ENCODE measurements around the gene ZNF573.
"Not testable (repeated sequence)": the region's sequence is repeated elsewhere in the genome, so short reads cannot be mapped to it uniquely, and the experiment has no call there.

Gene ZNF573

DNA sequence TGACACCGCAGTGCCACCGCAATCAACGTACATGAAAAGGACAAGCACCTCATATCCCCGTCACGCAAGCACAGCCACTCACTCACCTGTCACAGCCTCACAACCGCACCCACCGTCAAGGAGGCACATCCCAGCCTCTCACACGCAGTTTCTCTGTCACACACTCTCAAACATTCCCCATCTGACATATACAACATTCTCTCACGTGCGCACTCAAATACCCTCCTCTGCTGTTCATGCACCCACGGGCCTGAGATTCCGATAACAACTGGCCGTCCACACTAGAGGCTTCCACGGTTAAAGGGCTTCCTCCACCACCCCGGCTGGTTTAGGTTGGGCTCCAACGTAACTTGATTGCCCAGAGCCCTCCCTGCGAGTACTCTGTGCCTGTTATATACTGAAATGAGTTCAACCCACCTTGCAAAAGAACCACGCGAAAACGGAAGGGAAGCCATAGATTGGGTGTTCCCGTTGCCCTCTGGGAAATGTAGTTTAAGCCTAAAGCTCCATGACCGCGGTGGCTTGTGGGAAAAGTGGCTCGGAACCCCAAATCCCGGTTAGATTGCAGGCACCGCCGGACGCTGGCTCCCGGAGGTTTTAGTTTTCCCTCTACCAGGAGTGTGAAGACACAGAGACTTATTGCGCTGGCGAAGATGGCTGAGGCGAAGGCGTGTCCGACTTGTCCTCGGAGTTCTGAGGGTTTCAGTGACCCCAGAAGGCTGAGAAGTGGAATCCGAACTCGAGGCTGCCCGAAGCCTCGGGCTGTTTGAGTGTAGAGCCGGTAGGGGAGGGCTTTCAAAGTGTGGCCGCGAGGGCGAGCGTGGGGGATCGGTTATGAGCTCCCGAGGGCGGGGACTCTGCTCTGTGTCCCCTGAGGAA is at the start of gene ZNF573:
ZNF573 (minus strand) TSS at position 460 of the 879 bp plus-strand sequence. CDS start 5,857 bp downstream, outside the sequence.
- peak; percentile 85 for DNase-seq (ENCODE audit: low read depth, low spot score)
- Histone ChIP-seq H3K4me3 (peak within 1 kb of the TSS; percentile 89), H3K9me3 (ENCODE audit: low read depth, low read length) (no peaks in the 10 kb centered on the region), H3K27ac (peak within 1 kb of the TSS; percentile 63; the same call in 1 of the 2 replicates), H3K36me3 (ENCODE audit: insufficient read depth, low read length) (no peaks in the 10 kb centered on the region), H3K9ac (ENCODE audit: insufficient read length) (peak within 1 kb of the TSS; percentile 82)
- TF ChIP-seq EZH2 (IDR thresholded peaks at IDR 0.05) = no peak
- peak; percentile 28 for TF ChIP-seq FOXP2 (optimal IDR thresholded peaks at IDR 0.05; ENCODE audit: control extremely low read depth, extremely low read length, insufficient read depth)
- TF ChIP-seq POLR2AphosphoS5 (IDR thresholded peaks at IDR 0.05; ENCODE audit: borderline replicate concordance, low read depth, low read length) = peak; percentile 88

DNA sequence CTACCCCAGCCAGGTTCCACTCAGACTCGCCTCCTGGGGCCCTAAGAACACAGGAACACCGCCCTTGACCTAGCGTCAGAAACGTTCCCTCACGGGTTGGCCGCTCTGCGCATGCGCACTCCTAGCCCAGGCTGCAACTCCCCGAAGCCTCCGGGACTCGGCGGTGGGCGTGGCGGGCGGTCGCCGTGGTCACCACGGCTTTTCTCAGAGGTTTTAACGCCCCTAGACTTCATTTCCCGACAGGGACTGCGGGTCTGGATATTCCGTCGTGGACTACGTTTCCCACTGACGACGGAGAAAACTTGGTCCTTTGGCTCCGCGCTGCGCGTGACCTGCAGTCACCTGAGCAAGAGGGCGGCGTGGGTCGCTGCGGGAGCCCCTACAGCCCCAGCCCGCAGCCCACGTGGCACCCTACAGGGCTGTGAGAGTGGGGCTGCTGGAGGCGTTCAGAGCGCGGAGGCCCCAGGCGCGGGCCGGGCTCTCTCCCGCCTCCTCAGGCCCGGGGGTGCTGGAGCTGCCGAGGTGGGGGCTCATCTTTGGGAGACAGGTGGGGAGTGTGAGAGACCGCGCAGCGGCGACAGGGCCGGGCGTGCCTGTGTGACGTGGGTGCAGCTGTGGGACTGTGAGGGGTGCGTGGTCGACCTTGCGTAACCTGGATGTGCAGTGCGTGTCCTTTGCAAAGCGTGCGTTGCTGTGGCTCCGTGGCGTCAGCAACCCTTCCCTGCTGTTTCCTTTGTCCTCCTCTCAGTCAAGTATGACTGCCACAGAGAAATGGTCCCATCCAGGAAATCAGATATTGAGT is 38.0 kb upstream of the ZNF573 start:
- Histone ChIP-seq H3K36me3 (ENCODE audit: insufficient read depth, low read length) (no peaks in the 10 kb centered on the region), H3K9ac (ENCODE audit: insufficient read length) (no peak overlapping the region), H3K9me3 (ENCODE audit: low read depth, low read length) (no peaks in the 10 kb centered on the region), H3K27ac (no peak overlapping the region), H3K4me3 (no peak overlapping the region)
- TF ChIP-seq EZH2 (IDR thresholded peaks at IDR 0.05) = no peak
- TF ChIP-seq POLR2AphosphoS5 (IDR thresholded peaks at IDR 0.05; ENCODE audit: borderline replicate concordance, low read depth, low read length) = no peak
- no peak for TF ChIP-seq FOXP2 (optimal IDR thresholded peaks at IDR 0.05; ENCODE audit: control extremely low read depth, extremely low read length, insufficient read depth)
- DNase-seq (ENCODE audit: low read depth, low spot score) = no peak

DNA sequence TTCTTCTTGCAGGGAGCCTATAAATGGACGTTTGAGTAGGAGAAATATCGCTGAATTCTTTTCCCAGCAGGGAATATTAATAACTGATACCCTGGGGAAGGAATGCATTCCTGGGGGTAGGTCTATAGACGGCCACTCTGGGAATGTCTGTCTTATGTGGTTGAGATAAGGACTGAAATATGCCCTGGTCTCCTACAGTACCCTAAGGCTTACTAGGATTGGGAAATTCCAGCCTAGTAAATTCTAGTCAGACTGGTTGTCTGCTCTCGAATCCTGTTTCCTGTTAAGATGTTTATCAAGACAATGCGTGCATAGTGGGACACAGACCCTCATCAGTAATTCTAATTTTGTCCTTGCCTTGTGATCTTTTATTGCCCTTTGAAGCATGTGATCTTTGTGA is 36.2 kb upstream of the ZNF573 start:
- DNase-seq (ENCODE audit: low read depth, low spot score) = peak; percentile 6
- not testable (repeated sequence) for H3K9me3 ChIP-seq (ENCODE audit: low read depth, low read length); H3K9ac ChIP-seq (ENCODE audit: insufficient read length); H3K36me3 ChIP-seq (ENCODE audit: insufficient read depth, low read length); H3K27ac ChIP-seq; H3K4me3 ChIP-seq

DNA sequence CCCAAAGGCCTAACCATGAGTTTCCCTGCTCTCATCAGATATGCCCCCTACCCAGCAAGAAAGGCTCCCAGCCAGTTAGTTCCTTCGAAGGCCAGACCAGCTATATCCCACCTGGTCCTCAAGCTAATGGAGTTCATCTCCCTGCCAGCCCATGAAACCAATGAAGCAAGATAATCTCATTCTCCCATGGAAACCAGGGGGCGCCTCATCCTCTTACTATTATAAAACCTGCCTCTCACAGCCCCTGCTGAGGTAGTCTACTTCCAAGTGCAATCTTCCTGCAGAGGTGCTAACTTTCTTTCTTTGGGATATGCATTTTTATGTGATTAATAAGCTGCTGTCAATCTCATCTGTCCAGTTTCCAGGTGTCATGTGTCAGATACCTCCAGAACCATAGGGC is 34.0 kb upstream of the ZNF573 start:
- H3K9me3 ChIP-seq (ENCODE audit: low read depth, low read length) = no peaks in the 10 kb centered on the region
- no peak overlapping the region for H3K9ac ChIP-seq (ENCODE audit: insufficient read length)
- TF ChIP-seq FOXP2 (optimal IDR thresholded peaks at IDR 0.05; ENCODE audit: control extremely low read depth, extremely low read length, insufficient read depth) (no peak), EZH2 (IDR thresholded peaks at IDR 0.05) (no peak), POLR2AphosphoS5 (IDR thresholded peaks at IDR 0.05; ENCODE audit: borderline replicate concordance, low read depth, low read length) (no peak)
- DNase-seq (ENCODE audit: low read depth, low spot score) = no peak
- H3K36me3 ChIP-seq (ENCODE audit: insufficient read depth, low read length) = no peaks in the 10 kb centered on the region
- H3K27ac ChIP-seq = no peak overlapping the region
- H3K4me3 ChIP-seq = no peak overlapping the region

DNA sequence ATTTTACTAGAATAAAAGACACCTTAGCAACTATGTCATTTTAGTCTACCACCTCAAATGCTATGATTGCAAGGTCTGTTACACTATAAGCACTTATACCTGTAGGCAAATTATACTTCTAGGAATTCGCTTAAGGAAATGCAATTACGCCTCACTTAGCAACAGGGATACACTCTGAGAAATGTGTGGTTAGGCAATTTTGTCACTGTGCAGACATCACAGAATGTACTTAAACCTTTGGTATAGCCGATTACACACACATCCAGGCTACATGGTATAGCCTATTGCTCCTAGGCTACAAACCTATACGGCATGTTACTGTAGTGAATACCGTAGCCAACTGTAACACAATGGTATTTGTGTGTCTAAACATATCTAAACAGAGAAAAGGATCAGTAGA is 30.0 kb upstream of the ZNF573 start:
- no peak for DNase-seq (ENCODE audit: low read depth, low spot score)
- H3K9me3 ChIP-seq (ENCODE audit: low read depth, low read length) = no peaks in the 10 kb centered on the region

DNA sequence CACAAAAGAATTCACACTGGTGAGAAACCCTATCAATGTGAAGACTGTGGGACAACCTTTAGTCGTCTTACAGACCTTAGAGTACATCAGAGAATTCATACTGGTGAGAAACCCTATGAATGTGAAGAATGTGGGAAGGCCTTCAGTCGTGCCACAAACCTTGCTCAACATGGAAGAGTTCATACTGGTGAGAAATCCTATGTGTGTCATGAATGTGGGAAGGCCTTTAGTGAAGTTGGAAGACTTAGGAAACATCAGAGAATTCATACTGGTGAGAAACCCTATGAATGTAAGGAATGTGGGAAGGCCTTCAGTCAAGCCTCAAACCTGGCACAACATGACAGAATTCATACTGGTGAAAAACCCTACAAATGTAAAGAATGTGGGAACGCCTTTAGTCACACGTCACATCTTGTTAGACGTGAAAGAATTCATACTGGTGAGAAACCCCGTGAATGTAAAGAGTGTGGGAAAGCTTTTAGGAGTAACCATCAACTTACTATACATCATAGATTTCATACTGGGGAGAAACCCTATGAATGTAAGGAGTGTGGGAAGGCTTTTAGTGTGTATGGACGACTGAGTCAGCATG is 24.0 kb upstream of the ZNF573 start:
- Histone ChIP-seq H3K9ac (ENCODE audit: insufficient read length) (no peak overlapping the region), H3K4me3 (no peak overlapping the region), H3K27ac (no peak overlapping the region), H3K36me3 (ENCODE audit: insufficient read depth, low read length) (no peaks in the 10 kb centered on the region), H3K9me3 (ENCODE audit: low read depth, low read length) (peaks cover 3% of the 10 kb centered on the region; the same call in 1 of the 2 replicates)
- TF ChIP-seq FOXP2 (optimal IDR thresholded peaks at IDR 0.05; ENCODE audit: control extremely low read depth, extremely low read length, insufficient read depth) (no peak), EZH2 (IDR thresholded peaks at IDR 0.05) (no peak), POLR2AphosphoS5 (IDR thresholded peaks at IDR 0.05; ENCODE audit: borderline replicate concordance, low read depth, low read length) (no peak)
- DNase-seq (ENCODE audit: low read depth, low spot score) = no peak

More for the DNA sequence above, 30.0 kb upstream of the ZNF573 start:
- no peak overlapping the region for H3K9ac ChIP-seq (ENCODE audit: insufficient read length)
- TF ChIP-seq EZH2 (IDR thresholded peaks at IDR 0.05) (no peak), POLR2AphosphoS5 (IDR thresholded peaks at IDR 0.05; ENCODE audit: borderline replicate concordance, low read depth, low read length) (no peak), FOXP2 (optimal IDR thresholded peaks at IDR 0.05; ENCODE audit: control extremely low read depth, extremely low read length, insufficient read depth) (no peak)
- H3K36me3 ChIP-seq (ENCODE audit: insufficient read depth, low read length) = no peaks in the 10 kb centered on the region
- H3K4me3 ChIP-seq = no peak overlapping the region
- H3K27ac ChIP-seq = no peak overlapping the region

DNA sequence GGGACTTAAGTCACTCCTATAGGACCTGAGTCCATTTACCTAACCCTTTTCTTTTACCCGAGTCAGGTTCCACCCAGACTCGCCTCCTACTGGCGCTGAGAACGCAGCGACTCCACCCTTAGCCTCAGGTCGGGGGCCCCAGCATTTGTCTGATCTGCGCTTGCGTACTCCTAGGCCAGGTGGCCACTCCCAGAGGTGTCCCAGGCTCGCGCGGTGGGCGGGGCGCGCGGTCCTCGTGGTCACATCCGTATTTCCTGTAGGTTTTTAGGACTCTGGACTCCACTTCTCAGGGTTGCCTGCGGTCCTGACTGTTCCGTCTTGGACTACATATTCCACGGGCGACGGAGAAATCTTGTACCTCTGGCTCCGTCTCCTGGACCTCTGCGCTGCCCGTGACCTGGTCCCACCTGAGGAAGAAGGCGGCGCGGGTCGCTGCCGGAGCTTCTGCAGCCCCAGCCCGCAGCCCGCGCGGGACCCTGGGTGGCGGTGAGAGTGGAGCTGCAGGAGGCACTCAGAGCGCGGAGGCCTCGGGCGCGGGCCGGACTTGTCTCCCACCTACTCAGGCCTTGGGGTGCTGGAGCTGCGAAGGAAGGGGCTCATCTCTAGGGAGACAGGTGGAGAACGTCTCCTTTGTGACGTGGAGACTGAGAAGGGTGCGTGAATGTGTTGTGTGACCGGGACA is 11.0 kb upstream of the ZNF573 start:
- no peak for TF ChIP-seq FOXP2 (optimal IDR thresholded peaks at IDR 0.05; ENCODE audit: control extremely low read depth, extremely low read length, insufficient read depth)
- no peak for TF ChIP-seq POLR2AphosphoS5 (IDR thresholded peaks at IDR 0.05; ENCODE audit: borderline replicate concordance, low read depth, low read length)
- TF ChIP-seq EZH2 (IDR thresholded peaks at IDR 0.05) = no peak
- H3K4me3 ChIP-seq = no peak overlapping the region
- H3K36me3 ChIP-seq (ENCODE audit: insufficient read depth, low read length) = no peaks in the 10 kb centered on the region
- no peak for DNase-seq (ENCODE audit: low read depth, low spot score)
- H3K9ac ChIP-seq (ENCODE audit: insufficient read length) = no peak overlapping the region
- H3K27ac ChIP-seq = no peak overlapping the region
- H3K9me3 ChIP-seq (ENCODE audit: low read depth, low read length) = no peaks in the 10 kb centered on the region

Data from SK-N-MC (cell line).